A673 (cell line): Measurements from ENCODE around the gene HBA2. TPM values are rescaled to one million over a fixed set of nuclear protein-coding genes. Genes with fewer than 3 reads are reported as not detected.

Experiments used
- BruUV-seq: library from RNA; stranded (reverse); fragments of 400-500 nt; replicated peaks from 2 replicates; lab custom pipeline; 2021; lab: Mats Ljungman, UMichigan
- CTCF ChIA-PET: fragments of 300-600 bp; sonication (Branson Sonifier 250); formaldehyde crosslinking; loops from one replicate; lab custom pipeline; 2022; ENCODE audit warnings: antibody characterized with exemption; lab: Charles Lee
- POLR2A ChIA-PET: fragments of 300-600 bp; sonication (Branson Sonifier 250); formaldehyde crosslinking; loops from one replicate; lab custom pipeline; 2022; ENCODE audit warnings: antibody characterized with exemption; ENCODE audit not compliant: low non-redundant PET; lab: Charles Lee
- DNase-seq: peaks from one replicate; pipeline ENCODE4 v3.0.0-alpha.2; 2015; ENCODE audit warnings: low spot score
- H3K27ac ChIP-seq: fragments of 200-600 bp; sonication (generic); 2 replicates; pipeline ENCODE4 v1.5.1; 2016; ENCODE audit warnings: mixed run types, low read depth, mild to moderate bottlenecking, mixed read lengths, antibody characterized with exemption, low read length; ENCODE audit not compliant: poor library complexity, severe bottlenecking
- H3K27me3 ChIP-seq: fragments of 200-600 bp; sonication (generic); replicated peaks from 2 replicates; pipeline ENCODE4 v1.6.1; 2017; ENCODE audit warnings: mixed run types, low read depth, mild to moderate bottlenecking, mixed read lengths, antibody characterized with exemption, low read length; ENCODE audit not compliant: insufficient read depth, poor library complexity
- H3K36me3 ChIP-seq: fragments of 200-600 bp; sonication (generic); 2 replicates; pipeline ENCODE4 v1.6.1; 2016; ENCODE audit warnings: mixed run types, mild to moderate bottlenecking, mixed read lengths, antibody characterized with exemption, low read length; ENCODE audit not compliant: insufficient read depth, poor library complexity, severe bottlenecking
- H3K4me1 ChIP-seq: fragments of 200-600 bp; sonication (generic); 2 replicates; pipeline ENCODE4 v1.6.1; 2017; ENCODE audit warnings: mixed run types, mild to moderate bottlenecking, mixed read lengths, antibody characterized with exemption, low read length; ENCODE audit not compliant: insufficient read depth, poor library complexity, severe bottlenecking
- H3K4me3 ChIP-seq: fragments of 200-600 bp; sonication (generic); 2 replicates; pipeline ENCODE4 v1.5.1; 2016; ENCODE audit warnings: low read depth, mixed run types, mild to moderate bottlenecking, mixed read lengths, low read length; ENCODE audit not compliant: poor library complexity, severe bottlenecking
- H3K9me3 ChIP-seq: fragments of 200-600 bp; sonication (generic); 2 replicates; pipeline ENCODE4 v1.6.1; 2016; ENCODE audit warnings: mixed run types, low read depth, mild to moderate bottlenecking, mixed read lengths, antibody characterized with exemption, low read length; ENCODE audit not compliant: poor library complexity, severe bottlenecking
- CTCF ChIP-seq: fragments of 300-800, 200-600 bp; sonication (generic); conservative IDR thresholded peaks from 2 replicates; pipeline ENCODE4 v1.5.1; 2017; ENCODE audit warnings: low read depth, mild to moderate bottlenecking, antibody characterized with exemption, low read length, moderate library complexity, mixed read lengths
- EZH2 ChIP-seq: fragments of 200-600 bp; sonication (generic); IDR thresholded peaks from 2 replicates; pipeline ENCODE4 v1.6.1; 2017; ENCODE audit warnings: borderline replicate concordance, low read depth, mild to moderate bottlenecking, mixed read lengths, antibody characterized with exemption, low read length; ENCODE audit not compliant: poor library complexity, severe bottlenecking
- intact Hi-C: fragments of 100-400 bp; cut with micrococcal nuclease; formaldehyde crosslinking; loops from one replicate; pipeline ENCODE4 v1.10.0; 2022; ENCODE audit not compliant: unreplicated experiment
- total RNA-seq: library from RNA; stranded (reverse); gene quantifications from 2 replicates; pipeline ENCODE4 v1.2.3, GENCODE V29; 2021

Gene HBA2
- total RNA-seq, 1 experiment from 2014 or later: 6.1 TPM

- ChIA-PET CTCF (no interaction called here), POLR2A (no interaction called here)
- no peak overlapping the region for H3K27ac ChIP-seq
- H3K9me3 ChIP-seq: no peaks in the 10 kb centered on the region
- BruUV-seq: no TSS peak
- peaks cover 81% of the 10 kb centered on the region for H3K36me3 ChIP-seq
- intact Hi-C loops: no loop called here
- DNase-seq: no peak
- no peaks in the 10 kb centered on the region for H3K27me3 ChIP-seq
- no peak for TF ChIP-seq EZH2
- no peak for TF ChIP-seq CTCF
- no peak overlapping the region for H3K4me3 ChIP-seq
- no peaks in the 10 kb centered on the region for H3K4me1 ChIP-seq
These were observed 40.3 kb downstream of the HBA2 start for GRCh38 chr16:212999-213398.

GRCh38 chr16:220021-220420 is 47.3 kb downstream of the HBA2 start:
- TF ChIP-seq CTCF (no peak), EZH2 (no peak)
- Histone ChIP-seq H3K9me3 (no peaks in the 10 kb centered on the region), H3K27me3 (no peaks in the 10 kb centered on the region), H3K4me1 (no peaks in the 10 kb centered on the region), H3K27ac (no peak overlapping the region), H3K4me3 (no peak overlapping the region), H3K36me3 (peaks cover 83% of the 10 kb centered on the region)
- ChIA-PET CTCF (no interaction called here), POLR2A (no interaction called here)
- intact Hi-C loops: no loop called here
- no peak for DNase-seq
- TSS peak; percentile 3 for BruUV-seq

Other genes with a start within 250 kb of the HBA2 start
- 41.5 and 48.5 TPM in 2 replicates for gene POLR3K, start 119.3 kb upstream of the HBA2 start, total RNA-seq
- 52.5 and 54.9 TPM in 2 replicates for gene SNRNP25, start 119.0 kb upstream of the HBA2 start, total RNA-seq
- gene RHBDF1, start 100.2 kb upstream of the HBA2 start, total RNA-seq: 5.8 TPM in 2 replicates
- gene MPG, start 94.7 kb upstream of the HBA2 start, total RNA-seq: 30.6 and 34.2 TPM in 2 replicates
- gene NPRL3, start 34.2 kb upstream of the HBA2 start, total RNA-seq: 61.6 and 62.6 TPM in 2 replicates
- not detected in 2 replicates for gene HBZ, start 20.2 kb upstream of the HBA2 start, total RNA-seq
- gene HBM, start 6.9 kb upstream of the HBA2 start, total RNA-seq: not detected in 2 replicates
- gene HBA1, start 3.8 kb downstream of the HBA2 start, total RNA-seq: 5.9 and 9.5 TPM in 2 replicates
- 1.2 and 5.2 TPM in 2 replicates for gene HBQ1, start 7.6 kb downstream of the HBA2 start, total RNA-seq
- gene LUC7L, start 56.6 kb downstream of the HBA2 start, total RNA-seq: 128 and 152 TPM in 2 replicates
- 72.4 and 82.1 TPM in 2 replicates for gene FAM234A, start 61.9 kb downstream of the HBA2 start, total RNA-seq
- not detected in 2 replicates for gene RGS11, start 103.1 kb downstream of the HBA2 start, total RNA-seq
- 0.41 and 0.48 TPM in 2 replicates for gene ARHGDIG, start 107.7 kb downstream of the HBA2 start, total RNA-seq
- gene PDIA2, start 110.3 kb downstream of the HBA2 start, total RNA-seq: 0.46 TPM in 1 of 2 replicates, not detected in the other
- gene AXIN1, start 179.8 kb downstream of the HBA2 start, total RNA-seq: 32.7 and 38.2 TPM in 2 replicates
- 150 and 157 TPM in 2 replicates for gene MRPL28, start 197.7 kb downstream of the HBA2 start, total RNA-seq
- gene PGAP6, start 209.1 kb downstream of the HBA2 start, total RNA-seq: 38.7 and 47.1 TPM in 2 replicates
- 261 and 321 TPM in 2 replicates for gene NME4, start 224.3 kb downstream of the HBA2 start, total RNA-seq
- 27.5 and 28.7 TPM in 2 replicates for gene DECR2, start 229.0 kb downstream of the HBA2 start, total RNA-seq